NCI-H345 treated with DMSO at 0.1 percent for 48 hours (cell line): ENCODE data around the gene MRPL27.
"Not testable (repeated sequence)": the region's sequence is repeated elsewhere in the genome, so short reads cannot be mapped to it uniquely, and the experiment has no call there.

Experiments
- DNase-seq: peaks from one replicate; lab custom pipeline; 2025; ENCODE audit not compliant: unreplicated experiment; lab: John Stamatoyannopoulos, UW

The MRPL27 gene

DNA sequence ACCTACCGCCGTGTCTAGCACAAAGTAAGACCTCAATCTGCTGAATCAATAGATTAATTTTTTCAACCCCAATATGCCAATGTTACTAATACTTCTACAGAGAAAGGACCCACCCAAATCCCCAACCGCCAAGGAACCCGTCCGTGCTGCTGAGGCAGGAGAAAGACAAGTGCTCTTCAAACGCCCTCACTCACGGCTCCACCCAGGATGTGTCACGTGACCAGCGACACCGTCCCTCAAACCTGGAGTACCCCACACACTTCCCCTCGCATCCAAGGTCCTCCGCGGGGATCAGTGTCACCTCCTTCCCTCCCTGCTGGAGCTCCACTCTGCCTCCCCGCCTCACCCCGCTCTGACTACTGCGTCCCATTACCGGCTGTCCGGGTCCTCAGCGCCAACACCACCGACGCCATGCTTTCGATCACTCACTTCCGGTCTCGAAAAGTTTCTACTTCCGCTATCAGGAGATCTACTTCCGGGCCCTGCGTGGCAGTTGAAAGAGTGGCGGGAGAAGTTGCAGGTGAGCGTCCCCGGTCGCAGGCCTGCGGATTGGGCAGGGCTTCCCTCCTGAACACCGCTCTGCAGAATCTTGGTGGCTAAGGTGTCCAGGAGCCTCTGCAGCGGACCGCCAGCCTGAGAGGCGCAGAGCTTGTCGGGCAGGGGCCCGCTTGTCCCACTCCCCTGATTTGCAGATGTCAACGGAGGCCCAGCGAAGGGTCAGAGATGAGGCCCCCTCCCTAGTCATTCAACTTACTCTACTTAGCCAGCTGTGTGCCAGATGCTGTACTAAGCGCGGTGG is at the start of gene MRPL27, which contains the start of gene EME1:
Gene MRPL27 (minus strand): TSS at position 427 of the 799 bp plus-strand sequence. CDS start 14 bp downstream, at position 413.
Gene EME1 (plus strand): TSS at position 472 of the 799 bp plus-strand sequence. CDS start 1,980 bp downstream, outside the sequence.
- peak; percentile 79 for DNase-seq

DNA sequence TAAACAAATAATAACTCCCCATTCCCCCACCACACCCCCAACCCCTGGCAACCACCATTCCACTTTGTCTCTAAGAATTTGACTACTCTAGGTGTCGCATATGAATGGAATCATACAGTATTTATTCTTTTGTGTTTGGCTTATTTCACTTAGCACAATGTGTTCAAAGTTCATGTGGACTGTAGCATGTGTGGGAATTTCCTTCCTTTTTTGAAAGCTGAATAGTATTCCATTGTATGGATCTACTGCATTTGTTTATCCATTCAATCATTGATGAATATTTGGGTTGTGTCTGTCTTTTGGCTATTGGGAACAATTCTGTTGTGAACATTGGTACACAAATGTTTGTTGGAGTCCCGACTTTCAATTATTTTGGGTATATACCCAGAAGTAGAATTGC is 49.8 kb upstream of the MRPL27 start:
- no peak for DNase-seq

DNA sequence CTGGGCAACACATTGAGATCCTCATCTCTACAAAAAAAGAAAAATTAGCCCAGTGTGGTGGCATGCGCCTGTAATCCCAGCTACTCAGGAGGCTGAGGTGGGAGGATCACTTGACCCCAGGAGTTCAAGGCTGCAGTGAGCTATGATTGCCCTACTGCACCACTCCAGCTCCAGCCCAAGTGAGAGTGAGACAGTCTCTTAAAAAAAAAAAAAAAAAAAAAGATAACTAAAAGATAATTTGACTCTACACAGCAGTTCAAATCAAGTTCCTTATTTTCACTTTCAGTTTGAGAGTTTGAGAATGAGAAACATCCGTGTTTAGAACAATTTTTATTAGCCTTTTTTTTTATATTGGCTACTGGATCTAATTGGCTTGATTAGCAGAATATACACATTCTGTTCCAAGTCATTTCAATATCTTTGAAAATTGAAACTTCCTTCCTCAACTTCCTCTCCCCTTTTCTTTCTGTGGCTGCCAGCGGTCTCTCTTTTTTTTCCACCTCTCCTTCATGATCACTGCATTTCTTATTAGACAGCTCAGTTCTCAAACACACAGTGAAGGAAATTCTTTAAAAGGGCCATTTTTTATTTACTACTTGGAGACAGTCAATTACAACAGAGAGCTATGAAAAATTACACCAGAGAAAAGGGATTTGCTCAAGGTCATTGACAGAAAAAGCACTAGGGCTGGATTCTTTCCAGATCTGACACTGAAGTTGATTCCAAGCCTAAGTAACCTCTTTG is 48.5 kb upstream of the MRPL27 start:
- DNase-seq: no peak

DNA sequence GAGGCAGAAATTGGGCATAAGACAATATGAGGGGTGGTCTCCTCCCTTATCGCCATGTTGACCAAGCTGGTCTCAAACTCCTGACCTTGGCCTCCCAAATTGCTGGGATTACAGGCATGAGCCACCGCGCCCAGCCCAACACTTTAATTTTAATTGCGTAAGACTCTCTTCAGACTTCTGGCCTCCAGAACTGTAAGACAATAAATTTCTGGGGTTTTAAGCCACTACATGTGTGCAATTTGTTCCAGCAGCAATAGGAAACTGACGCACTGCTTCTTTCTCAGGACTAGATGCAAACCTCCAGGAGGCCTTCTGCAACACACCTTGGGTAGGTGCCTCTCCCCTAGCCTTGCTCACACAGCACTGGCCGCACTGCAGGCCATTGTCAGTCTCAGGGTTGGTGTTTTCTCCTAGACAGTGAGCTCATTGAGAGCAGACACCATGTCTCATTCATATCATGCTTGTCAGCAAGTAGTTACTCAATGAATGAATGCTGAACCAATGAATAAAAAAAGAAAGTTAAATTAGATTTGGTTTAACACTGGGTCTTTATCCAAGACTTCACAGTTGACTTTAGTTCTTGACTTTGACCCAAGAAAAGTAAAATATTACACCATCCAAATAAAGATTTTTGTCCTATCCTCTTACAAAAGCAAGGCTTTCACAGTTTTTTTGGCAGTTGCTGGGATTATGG is 47.6 kb upstream of the MRPL27 start:
- no peak for DNase-seq

DNA sequence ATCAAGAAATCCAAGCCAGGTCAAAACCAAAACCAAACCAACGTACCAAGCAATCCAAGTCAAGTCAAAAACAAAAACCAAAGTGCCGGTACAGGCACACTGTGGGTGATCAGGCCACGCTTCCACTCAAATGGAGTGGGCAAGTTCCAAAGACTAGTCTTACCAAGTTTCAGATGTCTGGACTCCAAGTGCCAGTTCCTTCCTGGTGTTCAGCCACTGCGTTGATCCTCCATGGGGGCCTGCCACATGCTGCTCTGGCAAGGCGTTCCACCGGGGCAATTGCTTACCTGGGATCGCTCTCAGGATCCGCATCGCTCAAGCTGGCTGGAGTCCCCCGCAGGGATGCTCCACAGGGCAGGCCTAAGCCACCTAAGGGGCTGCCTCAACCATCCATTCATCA is 46.6 kb upstream of the MRPL27 start:
- DNase-seq: not testable (repeated sequence)

DNA sequence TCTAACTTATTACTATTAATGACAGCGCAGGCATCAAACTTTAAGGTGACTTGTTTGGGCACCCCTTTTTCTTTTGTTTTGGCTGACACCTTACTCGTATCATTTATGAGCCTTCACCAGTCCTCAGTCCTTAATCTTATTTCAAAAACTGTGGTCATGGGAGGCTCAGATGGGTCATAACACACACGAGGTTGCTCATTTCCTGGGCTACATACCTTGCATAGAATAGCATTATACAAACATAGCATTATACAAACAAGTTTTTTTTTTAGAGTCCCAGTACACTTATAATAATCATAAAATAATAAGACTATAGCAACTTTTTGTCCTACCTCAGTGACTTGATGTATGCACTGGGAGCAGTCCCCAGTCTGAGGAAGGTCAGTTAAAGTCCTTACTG is 41.8 kb upstream of the MRPL27 start:
- DNase-seq: no peak

DNA sequence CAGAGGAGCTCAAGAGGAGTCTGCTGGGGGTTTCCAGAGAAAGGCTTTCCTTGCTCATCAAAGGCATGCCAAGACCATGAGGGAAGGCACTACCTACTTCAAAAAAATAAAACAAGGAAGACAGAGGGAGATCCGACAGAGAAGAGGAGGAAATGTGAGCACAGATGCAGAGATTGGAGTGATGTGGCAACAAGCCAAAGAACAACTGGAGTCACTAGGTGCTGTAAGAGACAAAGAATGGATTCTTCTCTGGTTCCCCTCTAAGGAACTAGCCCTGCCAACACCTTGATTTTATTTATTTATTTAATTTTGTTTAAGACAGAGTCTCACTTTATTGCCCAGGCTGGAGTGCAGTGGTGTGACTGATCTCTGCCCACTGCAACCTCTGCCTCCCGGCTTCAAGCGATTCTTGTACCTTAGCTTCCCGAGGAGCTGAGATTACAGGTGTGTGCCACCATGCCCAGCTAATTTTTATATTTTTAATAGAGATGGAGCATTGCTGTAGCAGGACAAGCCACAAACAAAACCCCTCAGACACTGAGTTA is 39.3 kb upstream of the MRPL27 start:
- DNase-seq: no peak

DNA sequence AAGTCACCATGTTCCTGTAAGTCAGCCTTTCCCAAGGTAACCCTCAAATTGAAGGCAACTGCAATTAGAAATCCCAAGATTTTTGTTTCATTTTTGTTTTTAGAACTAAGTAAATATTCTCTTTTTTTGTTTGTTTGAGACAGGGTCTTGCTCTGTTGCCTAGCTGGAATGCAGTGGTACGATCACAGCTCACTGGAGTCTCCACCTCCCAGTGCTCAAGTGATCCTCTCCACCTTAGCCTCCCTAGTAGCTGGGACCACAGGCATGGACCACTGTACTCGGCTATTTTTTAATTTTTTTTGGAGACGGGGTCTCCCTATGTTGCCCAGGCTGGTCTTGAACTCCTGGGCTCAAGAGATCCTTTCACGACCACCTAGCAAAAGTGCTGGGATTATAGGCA is 34.9 kb upstream of the MRPL27 start:
- DNase-seq: no peak

DNA sequence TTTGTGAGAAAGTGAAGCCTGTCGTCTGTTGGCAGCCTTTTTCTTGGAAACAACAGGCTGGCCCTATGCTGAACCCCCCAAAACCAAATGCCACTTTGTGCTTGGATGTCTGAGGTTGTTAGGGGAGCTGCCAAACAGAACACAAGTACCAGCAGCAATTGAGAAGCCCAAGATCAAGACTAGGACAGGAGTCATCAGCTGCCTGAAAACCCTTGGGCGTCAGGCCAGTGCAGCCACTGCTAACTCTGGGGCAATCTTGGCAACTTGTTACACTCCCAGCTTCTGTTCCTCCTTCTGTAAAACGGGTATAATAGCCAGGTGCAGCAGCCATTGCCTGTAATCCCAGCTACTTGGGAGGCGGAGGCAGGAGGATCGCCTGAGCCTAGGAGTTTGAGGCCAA is 33.6 kb upstream of the MRPL27 start:
- no peak for DNase-seq

DNA sequence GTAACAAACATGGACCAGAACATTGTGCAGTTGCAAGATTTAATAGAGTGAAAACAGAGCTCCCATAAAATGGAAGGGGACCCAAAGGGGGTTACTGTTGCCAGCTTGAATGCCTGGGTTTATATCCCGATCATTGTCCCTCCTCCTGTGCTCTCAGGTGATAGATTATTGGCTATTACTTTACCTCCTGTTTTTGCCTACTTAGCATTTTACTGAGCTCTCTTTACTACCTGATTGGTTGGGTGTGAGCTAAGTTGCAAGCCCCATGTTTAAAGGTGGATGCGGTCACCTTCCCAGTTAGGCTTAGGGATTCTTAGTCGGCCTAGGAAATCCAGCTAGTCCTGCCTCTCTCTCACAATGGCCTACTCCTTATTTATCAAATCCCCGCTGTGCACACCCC is 32.4 kb upstream of the MRPL27 start:
- DNase-seq: not testable (repeated sequence)

DNA sequence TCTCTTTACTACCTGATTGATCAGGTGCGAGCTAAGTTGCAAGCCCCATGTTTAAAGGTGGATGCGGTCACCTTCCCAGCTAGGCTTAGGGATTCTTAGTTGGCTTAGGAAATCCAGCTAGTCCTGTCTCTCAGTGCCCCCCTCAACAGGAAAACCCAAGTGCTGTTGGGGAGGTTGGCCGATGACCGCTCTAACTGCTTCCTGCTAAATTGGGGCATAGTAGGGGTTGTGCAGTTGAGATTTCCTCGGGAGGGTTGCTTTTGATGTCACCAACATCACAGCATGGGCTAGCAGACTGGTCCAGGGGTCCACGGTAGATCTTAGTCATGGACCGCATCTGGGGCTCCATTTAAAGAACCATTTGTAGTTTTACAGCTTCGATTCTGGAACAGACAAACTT is 26.6 kb upstream of the MRPL27 start:
- DNase-seq: not testable (repeated sequence)

DNA sequence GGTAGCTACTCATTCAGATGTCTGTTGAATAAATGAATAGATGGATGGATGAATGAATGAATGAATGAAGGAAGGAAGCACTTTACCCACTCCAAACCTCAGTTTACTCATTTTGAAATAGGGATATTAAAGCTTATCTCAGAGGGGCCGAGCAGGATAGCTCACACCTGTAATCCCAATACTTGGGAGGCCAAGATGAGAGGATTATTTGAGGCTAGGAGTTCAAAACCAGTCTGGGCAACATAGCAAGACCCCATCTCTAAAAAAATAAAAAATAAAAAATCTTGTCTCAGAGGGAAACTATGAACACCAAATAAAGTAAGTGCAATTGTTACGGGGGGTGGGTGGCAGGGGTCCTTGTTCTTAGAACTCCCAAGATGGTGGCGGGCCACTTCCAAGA is 25.7 kb upstream of the MRPL27 start:
- not testable (repeated sequence) for DNase-seq

DNA sequence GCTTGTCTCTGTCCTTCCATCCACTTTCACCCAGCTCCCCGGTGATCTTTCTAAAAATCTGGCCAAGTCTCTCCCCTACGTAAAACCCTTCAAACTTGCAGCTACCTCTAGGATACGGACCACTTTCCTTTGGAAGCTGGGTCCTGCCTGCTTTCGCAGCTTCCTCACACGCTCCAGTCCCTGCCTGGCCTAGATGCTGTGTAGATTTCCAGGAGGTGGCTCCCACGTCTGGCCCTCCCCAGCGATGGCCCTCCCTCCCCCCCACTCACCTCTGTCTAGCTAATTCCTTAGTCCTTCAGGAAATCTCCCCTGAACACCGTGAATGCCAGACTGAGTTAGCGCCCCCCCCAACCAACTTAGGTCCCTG is 24.9 kb upstream of the MRPL27 start:
- no peak for DNase-seq

DNA sequence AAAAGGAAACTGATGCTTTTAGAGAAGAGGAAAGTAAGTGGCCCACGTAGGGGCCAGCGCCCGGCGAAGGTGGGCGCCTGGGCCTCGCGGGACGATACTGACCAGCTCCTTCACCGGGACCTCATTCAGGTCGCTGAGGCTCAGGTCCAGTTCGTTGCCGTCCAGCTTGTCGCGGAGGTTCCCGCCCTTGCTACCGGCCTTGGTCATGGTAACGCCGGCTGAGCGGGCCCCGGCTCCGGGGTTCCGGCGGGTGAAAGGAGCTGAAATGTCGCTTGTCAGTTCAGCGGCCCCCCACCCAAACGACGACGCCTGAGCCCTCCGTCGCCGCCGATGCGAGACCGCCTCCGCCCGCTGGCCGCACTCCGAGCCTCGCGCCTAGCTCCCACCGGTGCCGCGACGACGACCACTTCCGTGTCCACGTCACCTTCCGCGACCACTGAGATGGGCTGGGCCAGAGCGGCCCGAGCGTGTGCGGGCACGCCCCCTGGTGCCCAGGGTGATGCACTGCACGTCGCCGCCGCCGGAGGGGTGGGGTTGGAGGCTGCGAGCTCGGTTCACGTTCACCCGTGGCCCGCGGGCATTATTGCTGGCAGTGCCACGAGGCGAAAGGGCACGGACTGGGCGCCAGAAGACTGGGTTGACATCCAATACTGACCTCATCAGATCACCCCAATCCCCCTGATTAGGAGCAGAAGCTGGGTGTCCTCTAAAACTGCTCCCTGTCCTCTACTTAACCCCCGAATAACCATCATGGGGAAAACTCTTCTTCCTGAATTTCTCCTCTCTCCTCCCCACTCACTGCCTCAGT is 24.3 kb upstream of the MRPL27 start, which contains the start of gene LRRC59:
Gene LRRC59 (minus strand): TSS at position 413 of the 808 bp plus-strand sequence. CDS start 206 bp downstream, at position 207.
- DNase-seq: peak; percentile 69

DNA sequence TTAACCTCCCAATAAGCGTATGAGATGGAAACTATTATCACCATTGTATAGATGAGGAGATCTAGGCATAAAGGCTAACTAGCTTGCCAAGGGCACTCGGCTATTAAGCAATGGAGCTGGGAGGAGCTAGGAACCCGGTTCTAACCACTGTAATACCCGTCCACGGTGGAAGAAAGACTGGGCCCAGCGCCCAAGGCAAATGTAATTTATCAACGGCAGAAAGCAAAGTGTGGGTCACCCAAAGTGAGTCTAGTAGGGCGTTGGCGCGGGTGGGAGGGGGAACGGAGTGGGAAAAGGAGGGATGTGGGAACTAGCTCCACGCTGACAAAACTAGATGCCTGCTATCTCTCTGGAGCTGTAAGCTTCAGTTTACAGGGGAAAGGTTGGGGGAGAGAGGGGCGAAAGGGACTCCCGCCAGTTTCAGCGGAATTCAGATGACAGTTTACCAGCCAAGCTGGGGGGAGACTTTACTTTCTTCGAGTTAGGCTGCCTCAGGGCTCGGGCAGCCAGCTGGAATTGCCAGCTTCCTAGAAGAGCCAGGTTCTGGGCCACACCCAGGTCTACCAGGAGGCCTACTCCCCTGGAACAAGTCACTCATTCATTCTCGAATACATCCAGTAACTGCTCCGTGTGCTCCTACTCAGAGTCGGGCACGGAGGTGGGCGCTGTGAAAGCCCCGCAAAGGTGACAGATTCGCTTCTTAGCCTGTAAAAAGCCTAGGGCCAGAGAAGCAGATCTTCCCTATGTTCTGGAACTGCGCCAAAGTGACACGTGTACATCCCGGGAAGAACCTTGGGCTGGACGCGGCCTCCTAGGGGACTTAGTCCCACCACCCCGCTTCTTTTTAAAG is 23.5 kb upstream of the MRPL27 start:
- DNase-seq: no peak

DNA sequence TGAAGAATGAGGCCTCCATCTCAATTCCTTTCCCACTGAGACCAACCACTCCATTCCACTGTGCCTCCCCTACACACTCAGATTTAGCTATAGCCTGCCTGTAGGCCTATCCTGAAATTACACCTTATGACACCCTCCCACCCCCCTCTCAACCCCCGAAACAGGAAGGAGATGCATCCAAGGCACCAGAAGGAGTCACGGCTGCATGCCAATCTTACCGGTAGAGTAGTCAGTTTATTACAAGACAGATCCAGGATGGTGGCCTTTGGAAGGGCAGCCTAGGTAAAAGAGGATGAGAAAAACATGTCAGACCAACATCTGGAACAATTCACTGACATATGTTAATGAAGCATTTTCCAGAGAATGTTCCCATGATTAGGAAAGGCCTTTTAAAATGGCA is 21.7 kb upstream of the MRPL27 start:
- DNase-seq: no peak

DNA sequence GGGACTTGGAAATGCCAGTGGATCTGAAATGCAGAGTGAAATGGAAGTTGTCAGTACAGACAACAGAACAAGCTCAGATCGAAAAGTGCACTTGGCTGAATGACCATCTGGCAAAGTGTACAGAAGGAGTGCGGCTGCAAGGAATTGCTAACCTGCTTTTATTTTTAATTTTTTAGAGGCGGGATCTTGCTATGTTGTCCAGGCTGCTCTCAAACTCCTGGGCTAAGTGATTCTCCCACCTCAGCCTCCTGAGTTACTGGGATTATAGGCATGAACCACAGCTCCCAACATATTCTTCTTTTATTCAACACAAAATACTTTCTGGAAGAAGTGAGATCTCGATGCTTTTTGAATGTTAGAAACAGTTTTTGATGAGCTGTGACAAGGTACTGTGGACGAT is 20.7 kb upstream of the MRPL27 start:
- no peak for DNase-seq

DNA sequence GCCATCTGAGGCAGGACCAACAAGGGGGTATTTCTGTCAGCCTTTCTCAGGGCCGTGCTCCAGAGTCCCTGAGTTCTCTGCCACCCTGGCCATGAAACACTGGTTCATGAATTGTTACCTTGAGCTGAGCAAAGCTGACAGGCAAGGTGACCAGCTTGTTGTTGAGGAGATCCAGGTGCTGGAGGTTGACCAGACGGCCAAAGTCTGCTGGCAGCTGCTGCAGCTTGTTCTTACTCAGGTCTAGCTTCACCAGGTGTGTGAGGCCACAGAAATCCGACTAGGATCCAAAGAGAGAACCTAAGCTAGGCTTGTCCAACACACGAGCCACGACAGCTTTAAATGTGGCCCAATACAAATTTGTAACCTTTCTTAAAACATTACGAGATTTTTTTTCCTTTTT is 19.6 kb upstream of the MRPL27 start:
- no peak for DNase-seq

DNA sequence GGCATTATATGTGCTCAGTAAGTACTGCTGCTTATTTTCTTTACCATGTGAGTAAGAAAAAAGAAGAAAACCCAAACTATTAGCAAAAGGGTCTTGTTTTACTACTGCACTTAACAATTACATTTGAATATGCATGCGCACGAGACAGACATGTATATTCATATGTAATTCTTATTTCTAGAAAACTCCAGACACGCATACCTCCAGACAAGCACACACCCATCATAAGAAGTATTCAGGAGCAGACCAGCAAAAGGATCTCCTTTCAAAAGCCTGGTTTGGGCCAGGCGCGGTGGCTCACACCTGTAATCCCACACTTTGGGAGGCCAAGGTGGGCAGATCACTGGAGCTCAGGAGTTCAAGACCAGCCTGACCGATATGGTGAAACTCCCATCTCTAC is 16.6 kb upstream of the MRPL27 start:
- DNase-seq: no peak

DNA sequence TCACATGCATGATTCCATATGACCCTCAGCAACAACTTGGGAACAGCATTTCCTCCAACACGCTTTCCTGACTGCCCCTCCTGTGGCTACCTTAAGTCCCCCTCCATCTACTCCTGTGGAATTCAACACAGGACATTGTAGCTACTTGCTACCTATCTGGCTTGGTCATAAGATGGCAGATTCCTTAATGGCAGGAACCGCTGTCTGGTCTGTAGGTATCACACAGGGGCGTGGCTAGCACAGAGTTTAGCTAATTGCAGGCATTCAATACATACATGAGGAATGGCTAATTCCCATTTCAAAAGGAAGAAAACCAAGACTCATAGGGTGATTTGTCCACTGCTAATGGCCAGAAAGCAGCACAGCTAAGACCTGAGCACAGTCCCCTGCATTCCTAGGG is 15.7 kb upstream of the MRPL27 start:
- no peak for DNase-seq
